DOHH2 (cell line): ENCODE data around the gene PLCE1.

Experiments
- EZH2phosphoT487 ChIP-seq: fragments of 200-600 bp; sonication (generic); IDR thresholded peaks from 2 replicates; pipeline ENCODE4 v1.6.1; 2017; ENCODE audit warnings: borderline replicate concordance, mild to moderate bottlenecking, antibody characterized with exemption, low read length, moderate library complexity, mixed read lengths
- TF ChIP-seq, protein P1 (sequence below): fragments of 200-600 bp; sonication (generic); IDR thresholded peaks from one replicate; pipeline ENCODE4 v1.5.1; 2014; ENCODE audit warnings: antibody characterized with exemption, mild to moderate bottlenecking, low read depth, low read length; ENCODE audit not compliant: poor library complexity, severe bottlenecking

DNA sequence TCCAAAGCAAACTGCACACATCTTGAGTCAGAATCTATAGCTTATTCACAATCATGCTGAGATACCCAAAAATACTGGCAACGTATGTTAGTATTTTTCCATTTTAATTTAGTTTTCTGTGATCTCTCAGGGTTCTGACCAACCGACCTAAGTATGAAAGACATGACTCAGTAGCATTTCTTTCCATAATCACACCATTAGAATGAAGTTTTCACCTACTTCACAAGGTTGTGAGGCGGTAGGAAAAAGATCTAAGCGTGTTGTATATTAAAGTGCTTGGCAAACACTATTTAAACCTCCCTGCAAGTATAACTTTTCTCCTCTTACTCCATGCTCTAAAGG lies 49.1 kb downstream of the PLCE1 start:
- TF ChIP-seq, protein P1, sequence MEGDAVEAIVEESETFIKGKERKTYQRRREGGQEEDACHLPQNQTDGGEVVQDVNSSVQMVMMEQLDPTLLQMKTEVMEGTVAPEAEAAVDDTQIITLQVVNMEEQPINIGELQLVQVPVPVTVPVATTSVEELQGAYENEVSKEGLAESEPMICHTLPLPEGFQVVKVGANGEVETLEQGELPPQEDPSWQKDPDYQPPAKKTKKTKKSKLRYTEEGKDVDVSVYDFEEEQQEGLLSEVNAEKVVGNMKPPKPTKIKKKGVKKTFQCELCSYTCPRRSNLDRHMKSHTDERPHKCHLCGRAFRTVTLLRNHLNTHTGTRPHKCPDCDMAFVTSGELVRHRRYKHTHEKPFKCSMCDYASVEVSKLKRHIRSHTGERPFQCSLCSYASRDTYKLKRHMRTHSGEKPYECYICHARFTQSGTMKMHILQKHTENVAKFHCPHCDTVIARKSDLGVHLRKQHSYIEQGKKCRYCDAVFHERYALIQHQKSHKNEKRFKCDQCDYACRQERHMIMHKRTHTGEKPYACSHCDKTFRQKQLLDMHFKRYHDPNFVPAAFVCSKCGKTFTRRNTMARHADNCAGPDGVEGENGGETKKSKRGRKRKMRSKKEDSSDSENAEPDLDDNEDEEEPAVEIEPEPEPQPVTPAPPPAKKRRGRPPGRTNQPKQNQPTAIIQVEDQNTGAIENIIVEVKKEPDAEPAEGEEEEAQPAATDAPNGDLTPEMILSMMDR = no peak
- no peak for TF ChIP-seq EZH2phosphoT487
